Activated B cell treated with CpG ODN at 0.5 μM for 24 hours (primary cell): ENCODE data around the gene PDGFRB. TPM values are rescaled to one million over a fixed set of nuclear protein-coding genes. Genes with fewer than 3 reads are reported as not detected.

Experiments
- ATAC-seq: fragments of 200-7000 bp; cut with Tn5 transposase; one replicate; pipeline ENCODE4 v1.10.0; 2021; ENCODE audit warnings: low read depth, mild to moderate bottlenecking, moderate library complexity
- CTCF ChIA-PET: fragments of 350-600 bp; sonication (Branson Sonifier 250); formaldehyde crosslinking; loops from one replicate; lab custom pipeline; 2021; ENCODE audit warnings: antibody characterized with exemption; lab: Charles Lee
- POLR2A ChIA-PET: fragments of 350-600 bp; sonication (Branson Sonifier 250); formaldehyde crosslinking; loops from one replicate; lab custom pipeline; 2021; ENCODE audit warnings: antibody characterized with exemption; lab: Charles Lee
- DNase-seq: peaks from one replicate; pipeline ENCODE4 v3.0.0; 2022
- H3K27ac Mint-ChIP-seq: one replicate; pipeline ENCODE4 v1.8.0; 2020; ENCODE audit warnings: mixed read lengths
- H3K27me3 Mint-ChIP-seq: one replicate; pipeline ENCODE4 v1.8.0; 2021; ENCODE audit warnings: mixed read lengths
- H3K36me3 Mint-ChIP-seq: one replicate; pipeline ENCODE4 v1.8.0; 2021; ENCODE audit warnings: low read depth, mixed read lengths
- H3K4me1 Mint-ChIP-seq: one replicate; pipeline ENCODE4 v1.8.0; 2021; ENCODE audit warnings: mixed read lengths
- H3K4me3 Mint-ChIP-seq: one replicate; pipeline ENCODE4 v1.8.0; 2020; ENCODE audit warnings: mild to moderate bottlenecking, mixed read lengths
- H3K9me3 Mint-ChIP-seq: one replicate; pipeline ENCODE4 v1.8.0; 2020; ENCODE audit warnings: mixed read lengths
- intact Hi-C: fragments of 100-400 bp; cut with micrococcal nuclease; formaldehyde crosslinking; loops from one replicate; pipeline ENCODE4 v1.15.1; 2024
- total RNA-seq: library from RNA; stranded (reverse); gene quantifications from 2 replicates; pipeline ENCODE4 v1.2.3, GENCODE V29; 2022
- TF ChIP-seq, protein P1 (sequence below): fragments of 200-600 bp; IDR thresholded peaks from one replicate; pipeline ENCODE4 v1.8.0; 2022; ENCODE audit warnings: antibody characterized with exemption, mild to moderate bottlenecking

The PDGFRB gene
- total RNA-seq, 1 donor from 2014 or later, result 1.8 TPM

DNA sequence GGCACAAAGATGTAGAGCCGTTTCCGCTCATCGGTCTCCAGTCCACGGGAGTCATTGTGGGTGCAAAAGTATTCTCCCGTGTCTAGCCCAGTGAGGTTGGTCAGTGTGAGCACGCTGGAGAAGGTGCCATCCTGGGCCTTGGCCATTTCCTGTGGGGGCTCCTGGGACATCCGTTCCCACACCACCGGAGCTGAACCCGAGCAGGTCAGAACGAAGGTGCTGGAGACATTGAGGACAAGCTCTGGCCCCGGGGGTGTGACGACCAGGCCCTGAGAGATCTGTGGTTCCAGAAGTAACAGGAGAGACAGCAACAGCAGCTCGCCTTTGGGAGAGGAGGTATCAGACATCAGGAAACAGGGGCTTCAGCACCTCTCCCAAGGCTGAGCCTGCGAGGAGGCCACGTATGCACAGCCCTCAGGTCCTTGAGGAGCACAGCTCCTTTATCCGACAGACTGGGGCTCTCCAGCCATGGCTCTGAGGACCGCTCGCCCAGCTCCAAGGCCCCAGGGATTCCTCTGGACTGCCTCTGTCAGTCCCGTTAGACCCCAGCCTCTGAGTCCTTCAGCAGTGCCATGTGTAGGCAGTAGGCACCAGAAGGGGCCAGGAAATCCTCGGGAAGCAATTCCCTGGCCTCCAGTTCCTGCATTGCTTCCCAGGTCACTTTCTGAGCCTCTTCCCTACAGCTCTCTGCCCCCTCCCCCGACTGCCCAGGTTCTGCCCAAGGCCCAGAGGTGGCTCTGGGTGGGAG lies 19.9 kb downstream of the PDGFRB start:
- CTCF ChIA-PET, result no interaction called here
- no peak for DNase-seq
- H3K9me3 Mint-ChIP-seq, result no peaks in the 10 kb centered on the region

DNA sequence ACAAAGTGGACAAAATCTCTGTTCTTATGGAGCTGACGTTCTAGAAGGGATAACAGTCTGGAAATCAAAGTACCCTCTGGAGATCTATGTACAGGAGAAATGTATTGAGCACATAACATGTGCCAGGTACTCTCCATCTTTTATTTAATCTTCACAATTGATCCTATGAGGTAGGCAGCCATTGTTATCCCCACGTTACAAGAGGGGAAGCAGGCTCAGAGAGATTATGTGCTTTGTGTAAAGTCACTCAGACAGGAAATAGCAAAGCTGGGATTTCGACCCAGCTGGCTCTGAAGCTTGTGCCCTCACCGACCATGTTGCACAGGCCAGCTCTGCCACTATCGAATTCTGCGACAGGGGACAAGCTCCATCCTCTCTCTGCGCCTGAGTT lies 21.5 kb downstream of the PDGFRB start:
- Mint-ChIP-seq H3K27ac (no peak overlapping the region), H3K4me3 (no peak overlapping the region), H3K27me3 (peaks cover 2% of the 10 kb centered on the region), H3K36me3 (no peaks in the 10 kb centered on the region), H3K4me1 (no peaks in the 10 kb centered on the region), H3K9me3 (no peaks in the 10 kb centered on the region)
- ChIA-PET POLR2A (no interaction called here), CTCF (no interaction called here)
- DNase-seq (no peak), ATAC-seq (no peak)
- TF ChIP-seq, protein P1, sequence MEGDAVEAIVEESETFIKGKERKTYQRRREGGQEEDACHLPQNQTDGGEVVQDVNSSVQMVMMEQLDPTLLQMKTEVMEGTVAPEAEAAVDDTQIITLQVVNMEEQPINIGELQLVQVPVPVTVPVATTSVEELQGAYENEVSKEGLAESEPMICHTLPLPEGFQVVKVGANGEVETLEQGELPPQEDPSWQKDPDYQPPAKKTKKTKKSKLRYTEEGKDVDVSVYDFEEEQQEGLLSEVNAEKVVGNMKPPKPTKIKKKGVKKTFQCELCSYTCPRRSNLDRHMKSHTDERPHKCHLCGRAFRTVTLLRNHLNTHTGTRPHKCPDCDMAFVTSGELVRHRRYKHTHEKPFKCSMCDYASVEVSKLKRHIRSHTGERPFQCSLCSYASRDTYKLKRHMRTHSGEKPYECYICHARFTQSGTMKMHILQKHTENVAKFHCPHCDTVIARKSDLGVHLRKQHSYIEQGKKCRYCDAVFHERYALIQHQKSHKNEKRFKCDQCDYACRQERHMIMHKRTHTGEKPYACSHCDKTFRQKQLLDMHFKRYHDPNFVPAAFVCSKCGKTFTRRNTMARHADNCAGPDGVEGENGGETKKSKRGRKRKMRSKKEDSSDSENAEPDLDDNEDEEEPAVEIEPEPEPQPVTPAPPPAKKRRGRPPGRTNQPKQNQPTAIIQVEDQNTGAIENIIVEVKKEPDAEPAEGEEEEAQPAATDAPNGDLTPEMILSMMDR, result no peak
- intact Hi-C loops, result loop anchor here (10.0 kb wide), 1 partner anchor 299 kb away; no protein-coding TSS in a partner anchor

More for the DNA sequence above, 19.9 kb downstream of the PDGFRB start:
- ATAC-seq, result no peak
- Mint-ChIP-seq H3K27me3 (peaks cover 2% of the 10 kb centered on the region), H3K4me1 (no peaks in the 10 kb centered on the region), H3K27ac (no peak overlapping the region), H3K36me3 (no peaks in the 10 kb centered on the region), H3K4me3 (no peak overlapping the region)
- TF ChIP-seq, protein P1, result no peak
- POLR2A ChIA-PET, result no interaction called here
- intact Hi-C loops, result loop anchor here (10.0 kb wide), 1 partner anchor 301 kb away; no protein-coding TSS in a partner anchor

DNA sequence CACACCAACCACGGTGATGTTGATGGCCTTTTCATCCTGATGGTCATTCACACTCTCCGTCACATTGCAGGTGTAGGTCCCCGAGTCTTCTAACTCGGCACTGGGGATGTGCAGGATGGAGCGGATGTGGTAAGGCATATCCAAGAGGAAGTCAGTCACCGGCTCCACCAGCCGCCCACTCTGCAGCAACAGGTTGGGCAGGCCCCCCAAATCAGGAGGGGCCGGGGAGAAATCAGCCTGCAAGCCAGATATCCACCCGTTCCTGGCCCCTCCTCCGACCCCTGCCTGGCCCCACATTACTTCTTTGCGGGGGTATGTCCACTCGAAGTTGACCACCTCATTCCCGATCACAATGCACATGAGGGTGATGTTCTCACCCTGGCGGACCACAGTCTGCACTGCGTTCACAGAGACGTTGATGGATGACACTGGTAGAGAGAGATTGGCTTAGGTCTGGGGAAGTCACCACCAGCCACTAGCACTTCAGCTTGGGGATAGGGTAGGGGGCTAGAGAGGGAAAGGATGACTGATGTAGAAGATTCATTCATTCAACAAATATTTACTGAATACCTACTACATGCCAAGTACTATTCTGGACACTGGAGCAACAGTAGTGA lies 22.0 kb downstream of the PDGFRB start:
- H3K4me3 Mint-ChIP-seq, result no peak overlapping the region
- no peaks in the 10 kb centered on the region for H3K9me3 Mint-ChIP-seq
- H3K4me1 Mint-ChIP-seq, result no peaks in the 10 kb centered on the region
- no peak overlapping the region for H3K27ac Mint-ChIP-seq
- peaks cover 2% of the 10 kb centered on the region for H3K27me3 Mint-ChIP-seq
- POLR2A ChIA-PET, result no interaction called here
- CTCF ChIA-PET, result no interaction called here
- no peak for ATAC-seq
- no peak for DNase-seq
- TF ChIP-seq, protein P1, result no peak
- intact Hi-C loops, result loop anchor here (10.0 kb wide), 1 partner anchor 299 kb away; no protein-coding TSS in a partner anchor
- H3K36me3 Mint-ChIP-seq, result no peaks in the 10 kb centered on the region

DNA sequence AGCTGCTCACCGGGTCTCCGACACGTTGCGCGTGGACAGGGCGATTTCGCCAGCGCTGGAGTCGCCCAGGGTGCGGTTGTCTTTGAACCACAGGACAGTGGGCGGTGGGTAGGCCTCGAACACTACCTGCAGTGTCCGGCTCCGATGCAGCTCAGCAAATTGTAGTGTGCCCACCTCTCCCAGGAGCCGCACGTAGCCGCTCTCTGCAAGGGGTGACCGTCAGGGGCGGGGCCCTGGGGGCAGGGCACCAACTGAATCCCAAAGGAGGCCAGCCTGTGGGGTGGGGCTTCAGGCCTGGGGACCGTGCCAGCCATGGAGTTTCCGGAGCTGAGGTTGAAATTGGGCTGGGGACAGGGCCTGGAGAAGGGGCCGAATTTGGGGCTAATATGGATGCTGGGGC lies 22.9 kb downstream of the PDGFRB start:
- CTCF ChIA-PET, result no interaction called here
- intact Hi-C loops, result loop anchor here (10.0 kb wide), 1 partner anchor 298 kb away; no protein-coding TSS in a partner anchor
- ATAC-seq (no peak), DNase-seq (no peak)
- no peak overlapping the region for H3K27ac Mint-ChIP-seq
- no peaks in the 10 kb centered on the region for H3K4me1 Mint-ChIP-seq
- POLR2A ChIA-PET, result no interaction called here
- H3K27me3 Mint-ChIP-seq, result peaks cover 2% of the 10 kb centered on the region
- H3K36me3 Mint-ChIP-seq, result no peaks in the 10 kb centered on the region
- no peak overlapping the region for H3K4me3 Mint-ChIP-seq
- no peaks in the 10 kb centered on the region for H3K9me3 Mint-ChIP-seq
- TF ChIP-seq, protein P1, result no peak

DNA sequence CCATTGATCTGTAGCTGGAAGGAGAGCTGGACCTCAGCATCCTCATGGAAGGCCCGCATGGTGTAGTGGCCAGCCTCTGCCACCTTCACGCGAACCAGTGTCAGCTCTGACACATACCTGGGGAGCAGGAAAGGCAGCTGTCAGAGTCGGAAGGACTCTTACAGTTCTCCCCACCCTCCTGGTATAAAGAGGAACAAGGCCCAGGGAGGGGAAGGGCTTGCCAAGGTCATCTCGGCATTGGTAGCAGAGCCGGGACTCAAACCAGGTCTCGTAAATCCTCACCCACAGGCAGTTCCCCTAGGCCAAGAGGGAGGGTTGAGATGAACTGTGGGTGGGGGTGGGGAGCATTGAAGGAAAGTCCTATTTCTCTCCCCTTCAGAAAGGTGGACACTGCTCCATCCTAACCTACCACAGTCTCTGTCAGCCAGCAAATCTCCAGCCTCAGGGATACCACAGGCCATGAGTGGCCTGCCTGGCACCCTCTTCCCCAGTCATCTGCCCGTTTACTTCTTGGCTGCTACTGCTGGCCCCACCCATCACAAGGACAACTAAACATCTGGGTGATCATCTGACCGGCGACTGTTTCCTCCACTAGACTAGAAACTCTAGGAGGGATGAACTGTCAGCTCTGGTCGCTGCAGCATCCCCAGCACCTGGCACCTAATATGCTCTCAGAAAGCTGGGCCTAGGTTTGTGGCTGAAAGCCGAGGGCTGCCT lies 23.5 kb downstream of the PDGFRB start:
- ATAC-seq (no peak), DNase-seq (no peak)
- Mint-ChIP-seq H3K9me3 (no peaks in the 10 kb centered on the region), H3K27ac (no peak overlapping the region), H3K36me3 (no peaks in the 10 kb centered on the region), H3K4me3 (no peak overlapping the region), H3K4me1 (no peaks in the 10 kb centered on the region), H3K27me3 (peaks cover 2% of the 10 kb centered on the region)
- intact Hi-C loops, result loop anchor here (10.0 kb wide), 1 partner anchor 297 kb away; no protein-coding TSS in a partner anchor
- ChIA-PET POLR2A (no interaction called here), CTCF (no interaction called here)
- TF ChIP-seq, protein P1, result no peak
